ENCODE data around the gene ZNF512.

GRCh38 chr2:27559228-27559627 lies 23.6 kb upstream of the ZNF512 start:
- TF ChIP-seq CTCF (IDR thresholded peaks at IDR 0.05) (no peak), POLR2A (IDR thresholded peaks at IDR 0.05) (no peak)
